H1 (cell line): ENCODE results near the gene KLF6. TPM values are rescaled to one million over a fixed set of nuclear protein-coding genes. Genes with fewer than 3 reads are reported as not detected.

Experiments used
- BRCA1 ChIP-seq: IDR thresholded peaks from 2 replicates; pipeline ENCODE4 v1.6.1; 2012; ENCODE audit warnings: low read depth, low read length, improper control_type of control experiment
- CHD7 ChIP-seq: fragments of 300-600 bp; sonication (generic); IDR thresholded peaks from 2 replicates; pipeline ENCODE4 v1.7.1; 2012; ENCODE audit warnings: low read length, moderate library complexity, mild to moderate bottlenecking, inconsistent platforms; ENCODE audit not compliant: insufficient replicate concordance
- polyA plus RNA-seq, 7 experiments: library from polyadenylated mRNA; depleted of rRNA in 3 of 7; stranded (reverse) in 5 of 7; unstranded in 2 of 7; fragments of >200 nt in 5 of 7; fragments of 200-250 nt in 2 of 7; gene quantifications; 1 replicate in 5 of 7; 2 replicates in 1 of 7; 4 replicates in 1 of 7; pipeline versions ENCODE4 v1.2.1 to v1.2.3, GENCODE V29; 2011 to 2013; ENCODE audit warnings: missing spikeins in 2 of 7, mixed read lengths in 2 of 7
- total RNA-seq: library from RNA; stranded (reverse); fragmentation: NEBNext Ultra II Directional; extraction: Animal tissue kit (Norgen Biotek cat#: 25700); gene quantifications from 2 replicates; pipeline ENCODE4 v1.2.1, GENCODE V29; 2021

Gene KLF6
- total and polyA plus RNA-seq, 2 of the 8 experiments (the other 6 are each of a cell fraction or from before 2014, with no cell fraction given) = 5.7 to 19.5 TPM

DNA sequence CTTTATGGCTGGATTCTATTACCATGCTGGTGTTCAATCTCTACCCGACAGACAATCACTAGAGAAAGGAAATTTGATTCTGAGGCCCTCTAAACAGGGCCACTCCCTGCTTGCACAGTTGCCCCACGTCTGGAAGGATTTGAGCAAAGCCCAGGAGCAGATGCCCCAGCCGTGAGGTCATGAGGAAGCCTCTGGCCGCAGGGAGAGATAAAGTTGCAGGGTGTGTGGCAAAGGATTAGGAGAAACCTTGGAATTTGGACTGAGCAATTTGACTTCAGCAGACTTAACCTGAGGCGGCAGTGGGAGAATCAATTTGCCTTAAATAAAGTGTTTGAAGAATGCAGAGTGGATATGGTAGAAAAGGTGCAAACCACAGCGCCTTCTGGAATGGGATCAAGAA lies 40.2 kb upstream of the KLF6 start (continued):
- TF ChIP-seq CHD7 (no peak), BRCA1 (no peak)
